GM12878 (cell line): ENCODE results near the gene IKZF1. TPM values are rescaled to one million over a fixed set of nuclear protein-coding genes. Genes with fewer than 3 reads are reported as not detected.
A peak's percentile ranks its signal among the peaks of the same experiment; 100 is the strongest.

Experiments
- ATAC-seq: fragments of 200-7000 bp; cut with Tn5 transposase; 3 replicates; pipeline ENCODE4 v1.9.1; 2020; ENCODE audit warnings: mild to moderate bottlenecking, moderate library complexity
- BruUV-seq: library from RNA; stranded (reverse); fragments of 400-500 nt; replicated peaks from 2 replicates; lab custom pipeline; 2021; lab: Mats Ljungman, UMichigan
- CTCF ChIA-PET: fragments of 300-600 bp; sonication (Branson Sonifier 250); formaldehyde crosslinking; extraction: SDS; loops from one replicate; lab custom pipeline; 2021; ENCODE audit warnings: inconsistent platforms; lab: Yijun Ruan, JAX
- POLR2A ChIA-PET: fragments of 350-600 bp; formaldehyde crosslinking; extraction: SDS; loops from one replicate; lab custom pipeline; 2021; ENCODE audit warnings: inconsistent platforms; lab: Charles Lee
- RAD21 ChIA-PET: fragments of 300-600 bp; sonication (Branson Sonifier 250); formaldehyde crosslinking; loops from one replicate; lab custom pipeline; 2023; ENCODE audit warnings: antibody characterized with exemption; ENCODE audit not compliant: unreplicated experiment; lab: Charles Lee
- SMC1A ChIA-PET: fragments of 300-600 bp; sonication (Branson Sonifier 250); formaldehyde crosslinking; loops from one replicate; lab custom pipeline; 2023; ENCODE audit not compliant: unreplicated experiment, uncharacterized antibody; lab: Charles Lee
- DNase-seq: peaks from one replicate; pipeline ENCODE4 v3.0.0-alpha.2; 2011; ENCODE audit warnings: low read depth, low spot score
- FAIRE-seq: peaks from 3 replicates; lab custom pipeline; 2011; peaks lifted over from hg19 to GRCh38; lab: Jason Lieb, UNC
- H2AFZ ChIP-seq: 2 replicates; pipeline ENCODE4 v1.6.0; 2011; ENCODE audit warnings: low read depth, low read length, control low read depth; ENCODE audit not compliant: control insufficient read depth
- H3K27ac ChIP-seq: 2 replicates; pipeline ENCODE4 v1.5.1; 2011; ENCODE audit warnings: control low read depth; ENCODE audit not compliant: control insufficient read depth, insufficient read depth
- H3K27me3 ChIP-seq, 2 experiments: replicated peaks in 1 of 2; 2 replicates each; pipeline versions ENCODE4 v1.6.0 to v1.6.1; 2011; ENCODE audit warnings: low read length in 1 of 2; ENCODE audit not compliant: control insufficient read depth in 2 of 2, insufficient read depth in 2 of 2
- H3K36me3 ChIP-seq, 2 experiments: 2 replicates each; pipeline ENCODE4 v1.5.1; 2011; ENCODE audit warnings: low read length in 1 of 2; ENCODE audit not compliant: control insufficient read depth in 2 of 2, insufficient read depth in 2 of 2
- H3K4me1 ChIP-seq: 2 replicates; pipeline ENCODE4 v1.6.1; 2011; ENCODE audit warnings: mild to moderate bottlenecking, low read length, moderate library complexity, mixed read lengths; ENCODE audit not compliant: control insufficient read depth, insufficient read depth
- H3K4me2 ChIP-seq: 2 replicates; pipeline ENCODE4 v1.6.0; 2011; ENCODE audit warnings: control low read depth; ENCODE audit not compliant: control insufficient read depth, insufficient read depth
- H3K4me3 ChIP-seq: fragments of 200-600 bp; sonication (generic); 2 replicates; pipeline ENCODE4 v1.5.1; 2016
- H3K79me2 ChIP-seq: 2 replicates; pipeline ENCODE4 v1.6.0; 2011; ENCODE audit warnings: low read length; ENCODE audit not compliant: control insufficient read depth, insufficient read depth
- H3K9ac ChIP-seq: 2 replicates; pipeline ENCODE4 v1.8.0; 2011; ENCODE audit warnings: low read length, control low read depth, mixed read lengths; ENCODE audit not compliant: control insufficient read depth, insufficient read depth
- H3K9me3 ChIP-seq: replicated peaks from 3 replicates; pipeline ENCODE4 v1.5.1; 2011; ENCODE audit warnings: mild to moderate bottlenecking, low read length; ENCODE audit not compliant: control insufficient read depth, insufficient read depth
- H4K20me1 ChIP-seq: 2 replicates; pipeline ENCODE4 v1.6.0; 2011; ENCODE audit not compliant: control insufficient read depth, insufficient read depth
- CEBPB ChIP-seq, 2 experiments: fragments of 150-350 bp in 1 of 2; IDR thresholded peaks; 2 replicates each; pipeline ENCODE4 v1.6.1; 2012 to 2014; ENCODE audit warnings: low read depth in 2 of 2, low read length in 2 of 2, borderline replicate concordance in 1 of 2, inconsistent platforms in 1 of 2
- RFX5 ChIP-seq: IDR thresholded peaks from 2 replicates; pipeline ENCODE4 v1.6.1; 2011; ENCODE audit warnings: low read depth, low read length, improper control_type of control experiment
- TBL1XR1 ChIP-seq: IDR thresholded peaks from 2 replicates; pipeline ENCODE4 v1.6.1; 2012; ENCODE audit warnings: low read depth, low read length, improper control_type of control experiment
- WGBS: methylation state at CpG from one replicate; pipeline ENCODE4 v1.1.6; 2016; ENCODE audit warnings: low lambda C conversion rate; ENCODE audit not compliant: insufficient replicate concordance, insufficient coverage; ENCODE audit errors: missing lambda C conversion rate; 5-methylcytosine and 5-hydroxymethylcytosine counted together
- in situ Hi-C: fragments of 300-500 bp; cut with MboI; formaldehyde crosslinking; loops from 9 replicates; pipeline ENCODE4 v1.14.3; 2018; ENCODE audit warnings: mixed read lengths
- intact Hi-C: fragments of 100-400 bp; cut with micrococcal nuclease; formaldehyde crosslinking; loops from one replicate; pipeline ENCODE4 v1.14.2; 2022; ENCODE audit not compliant: unreplicated experiment
- polyA plus RNA-seq, 11 experiments: library from polyadenylated mRNA; depleted of rRNA in 4 of 11; unstranded in 6 of 11; stranded (reverse) in 5 of 11; fragments of >200 nt; fragmentation: Nextera tagmentation in 4 of 11; fragmentation: Illumina TruSeq in 1 of 11; extraction: Ambion mirVana in 4 of 11; extraction: Trizol in 1 of 11; gene quantifications; 1 replicate in 1 of 11; 2 replicates in 10 of 11; pipeline versions ENCODE4 v1.2.1 to v1.2.3, GENCODE V29; 2011 to 2016; ENCODE audit warnings: inconsistent platforms in 2 of 11, missing spikeins in 2 of 11, low read depth in 1 of 11
- total RNA-seq, 4 experiments: library from RNA; depleted of rRNA in 3 of 4; stranded (reverse); fragments of >200 nt in 3 of 4; fragmentation: Illumina TruSeq in 1 of 4; extraction: Trizol in 1 of 4; gene quantifications; 2 replicates each; pipeline versions ENCODE4 v1.2.1 to v1.2.3, GENCODE V29; 2013 to 2021
- TF ChIP-seq, protein P1 (sequence below): fragments of 450-650 bp; IDR thresholded peaks from 2 replicates; pipeline ENCODE4 v1.6.1; 2016; ENCODE audit warnings: mild to moderate bottlenecking
- TF ChIP-seq, protein P2 (sequence below), 3 experiments: IDR thresholded peaks in 2 of 3; conservative IDR thresholded peaks in 1 of 3; 2 replicates each; pipeline ENCODE4 v1.5.1; 2011; ENCODE audit warnings: low read depth in 3 of 3, low read length in 3 of 3, mild to moderate bottlenecking in 3 of 3, control low read depth in 2 of 3, moderate library complexity in 2 of 3, inconsistent platforms in 1 of 3, mixed read lengths in 1 of 3; ENCODE audit not compliant: control insufficient read depth in 2 of 3, insufficient read depth in 1 of 3; ENCODE audit errors: extremely low read depth in 1 of 3

Gene IKZF1
- total and polyA plus RNA-seq, 10 of the 15 experiments (the other 5 are each of a cell fraction or from before 2014, with no cell fraction given), result 27.2 to 125 (median 71.6) TPM

DNA sequence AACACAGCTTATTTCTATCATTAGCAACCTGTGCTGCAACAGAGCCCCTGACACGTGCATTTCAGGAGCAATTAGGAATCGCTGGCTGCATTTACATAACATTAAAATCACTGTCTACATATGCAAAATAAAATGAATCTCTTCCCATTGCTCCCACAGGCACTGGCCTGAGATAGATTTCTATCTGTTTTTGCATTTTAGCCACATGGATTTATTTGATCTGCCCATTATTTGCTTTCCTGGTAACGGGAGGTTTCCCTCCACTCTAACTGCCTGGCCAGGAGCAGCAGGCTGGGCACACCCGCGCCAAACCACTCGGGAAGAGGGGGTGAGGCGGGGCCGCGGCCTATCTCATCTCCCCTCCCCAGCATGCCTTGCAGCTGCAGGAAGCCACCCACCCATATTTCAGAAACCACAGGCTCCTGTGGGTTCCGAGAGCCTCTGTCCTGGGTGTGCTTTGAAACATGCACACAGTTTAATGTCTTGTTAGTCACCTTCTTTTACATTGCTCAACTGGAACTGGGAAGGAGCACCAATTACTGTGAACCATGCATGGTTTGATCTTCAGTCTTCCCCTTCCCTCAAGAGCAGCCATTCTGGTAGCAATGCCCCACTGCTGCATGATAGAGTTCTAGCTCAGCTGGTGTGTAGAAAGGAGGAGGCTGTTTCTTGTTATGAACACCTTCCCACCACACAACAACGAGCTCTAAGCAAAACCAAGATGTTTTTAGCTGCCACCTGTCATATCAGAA is 37.7 kb upstream of the IKZF1 start (continued):
- peak; percentile 82 for TF ChIP-seq TBL1XR1
- TF ChIP-seq, protein P1, sequence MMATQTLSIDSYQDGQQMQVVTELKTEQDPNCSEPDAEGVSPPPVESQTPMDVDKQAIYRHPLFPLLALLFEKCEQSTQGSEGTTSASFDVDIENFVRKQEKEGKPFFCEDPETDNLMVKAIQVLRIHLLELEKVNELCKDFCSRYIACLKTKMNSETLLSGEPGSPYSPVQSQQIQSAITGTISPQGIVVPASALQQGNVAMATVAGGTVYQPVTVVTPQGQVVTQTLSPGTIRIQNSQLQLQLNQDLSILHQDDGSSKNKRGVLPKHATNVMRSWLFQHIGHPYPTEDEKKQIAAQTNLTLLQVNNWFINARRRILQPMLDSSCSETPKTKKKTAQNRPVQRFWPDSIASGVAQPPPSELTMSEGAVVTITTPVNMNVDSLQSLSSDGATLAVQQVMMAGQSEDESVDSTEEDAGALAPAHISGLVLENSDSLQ, result no peak
- TF ChIP-seq, protein P2, sequence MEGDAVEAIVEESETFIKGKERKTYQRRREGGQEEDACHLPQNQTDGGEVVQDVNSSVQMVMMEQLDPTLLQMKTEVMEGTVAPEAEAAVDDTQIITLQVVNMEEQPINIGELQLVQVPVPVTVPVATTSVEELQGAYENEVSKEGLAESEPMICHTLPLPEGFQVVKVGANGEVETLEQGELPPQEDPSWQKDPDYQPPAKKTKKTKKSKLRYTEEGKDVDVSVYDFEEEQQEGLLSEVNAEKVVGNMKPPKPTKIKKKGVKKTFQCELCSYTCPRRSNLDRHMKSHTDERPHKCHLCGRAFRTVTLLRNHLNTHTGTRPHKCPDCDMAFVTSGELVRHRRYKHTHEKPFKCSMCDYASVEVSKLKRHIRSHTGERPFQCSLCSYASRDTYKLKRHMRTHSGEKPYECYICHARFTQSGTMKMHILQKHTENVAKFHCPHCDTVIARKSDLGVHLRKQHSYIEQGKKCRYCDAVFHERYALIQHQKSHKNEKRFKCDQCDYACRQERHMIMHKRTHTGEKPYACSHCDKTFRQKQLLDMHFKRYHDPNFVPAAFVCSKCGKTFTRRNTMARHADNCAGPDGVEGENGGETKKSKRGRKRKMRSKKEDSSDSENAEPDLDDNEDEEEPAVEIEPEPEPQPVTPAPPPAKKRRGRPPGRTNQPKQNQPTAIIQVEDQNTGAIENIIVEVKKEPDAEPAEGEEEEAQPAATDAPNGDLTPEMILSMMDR (IDR thresholded peaks at IDR 0.05 in 2 of 3, conservative IDR thresholded peaks at IDR 0.05 in 1 of 3; ENCODE audit: control insufficient read depth in 2 of 3, extremely low read depth in 1 of 3, insufficient read depth in 1 of 3, low read depth in 3 of 3, low read length in 3 of 3), result no peak
- TF ChIP-seq CEBPB (IDR thresholded peaks at IDR 0.05; ENCODE audit: borderline replicate concordance in 1 of 2, low read depth in 2 of 2, low read length in 2 of 2), result peak in 1 of 2 experiments; percentile 73; a peak in 1 of 4 replicates

DNA sequence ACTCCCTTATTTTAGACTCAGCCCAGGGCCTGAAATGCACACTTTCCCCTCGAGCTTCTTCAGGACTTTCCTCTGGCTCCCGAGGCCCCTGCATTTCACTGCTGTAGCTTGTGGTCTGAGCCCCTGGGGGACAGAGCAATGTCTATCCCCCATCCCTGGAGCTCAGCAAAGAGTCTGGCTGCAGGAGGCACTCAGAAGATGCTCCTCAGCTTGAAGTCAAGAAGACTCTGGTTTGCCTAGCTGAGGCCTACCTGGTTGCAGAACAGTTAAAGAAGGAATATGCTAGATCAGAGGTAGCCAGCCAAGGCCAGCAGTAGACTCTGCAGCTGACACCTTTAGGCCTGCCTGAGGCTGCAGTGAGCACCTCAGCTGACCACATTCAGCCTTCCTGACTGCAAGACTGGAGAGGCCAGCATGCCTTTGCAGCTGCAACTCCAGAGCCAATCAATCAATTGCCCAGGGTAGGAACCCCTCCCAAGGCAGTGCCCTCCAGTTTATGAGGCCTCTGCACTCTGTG is 36.9 kb upstream of the IKZF1 start:
- Histone ChIP-seq H3K27ac (peak overlapping the region; percentile 77), H2AFZ (no peak overlapping the region), H3K79me2 (no peaks in the 10 kb centered on the region), H3K9ac (peak overlapping the region; percentile 59), H3K4me1 (peaks cover 88% of the 10 kb centered on the region), H3K9me3 (peaks cover 7% of the 10 kb centered on the region), H4K20me1 (no peaks in the 10 kb centered on the region), H3K27me3 (no peaks in the 10 kb centered on the region), H3K4me3 (peak overlapping the region; percentile 31; the same call in 1 of the 2 replicates), H3K36me3 (no peaks in the 10 kb centered on the region), H3K4me2 (peak overlapping the region; percentile 97)
- CTCF ChIA-PET, result interaction anchor here (0.7 to 15.9 kb wide), 24 partner anchors 9 to 175 kb away, joined by 3 to 250 read pairs (median 6); partner anchors contain the start of gene IKZF1
- no peak for FAIRE-seq
- RAD21 ChIA-PET, result interaction anchor here (0.8 to 15.0 kb wide), 19 partner anchors 15 to 175 kb away, joined by 3 to 293 read pairs (median 6); partner anchors contain the start of gene IKZF1
- intact Hi-C loops (loop anchor here (1.0 to 2.0 kb wide), 3 partner anchors 14 to 83 kb away; no protein-coding TSS in a partner anchor), in situ Hi-C loops (no loop called here)
- 0% methylated on average over 2 of the region's 2 CpGs for WGBS
- no peak for DNase-seq
- POLR2A ChIA-PET, result interaction anchor here (0.8 to 13.4 kb wide), 7 partner anchors 9 to 119 kb away, joined by 3 to 165 read pairs (median 4); partner anchors contain the start of gene IKZF1
- no TSS peak for BruUV-seq
- ATAC-seq, result peak; percentile 2
- TF ChIP-seq RFX5, result no peak
- SMC1A ChIA-PET, result interaction anchor here (0.8 to 18.0 kb wide), 26 partner anchors 8 to 149 kb away, joined by 3 to 356 read pairs (median 8); partner anchors contain the start of gene IKZF1
